ENCODE data around the gene WNT7B.
A peak's percentile ranks its signal among the peaks of the same experiment; 100 is the strongest.

DNA sequence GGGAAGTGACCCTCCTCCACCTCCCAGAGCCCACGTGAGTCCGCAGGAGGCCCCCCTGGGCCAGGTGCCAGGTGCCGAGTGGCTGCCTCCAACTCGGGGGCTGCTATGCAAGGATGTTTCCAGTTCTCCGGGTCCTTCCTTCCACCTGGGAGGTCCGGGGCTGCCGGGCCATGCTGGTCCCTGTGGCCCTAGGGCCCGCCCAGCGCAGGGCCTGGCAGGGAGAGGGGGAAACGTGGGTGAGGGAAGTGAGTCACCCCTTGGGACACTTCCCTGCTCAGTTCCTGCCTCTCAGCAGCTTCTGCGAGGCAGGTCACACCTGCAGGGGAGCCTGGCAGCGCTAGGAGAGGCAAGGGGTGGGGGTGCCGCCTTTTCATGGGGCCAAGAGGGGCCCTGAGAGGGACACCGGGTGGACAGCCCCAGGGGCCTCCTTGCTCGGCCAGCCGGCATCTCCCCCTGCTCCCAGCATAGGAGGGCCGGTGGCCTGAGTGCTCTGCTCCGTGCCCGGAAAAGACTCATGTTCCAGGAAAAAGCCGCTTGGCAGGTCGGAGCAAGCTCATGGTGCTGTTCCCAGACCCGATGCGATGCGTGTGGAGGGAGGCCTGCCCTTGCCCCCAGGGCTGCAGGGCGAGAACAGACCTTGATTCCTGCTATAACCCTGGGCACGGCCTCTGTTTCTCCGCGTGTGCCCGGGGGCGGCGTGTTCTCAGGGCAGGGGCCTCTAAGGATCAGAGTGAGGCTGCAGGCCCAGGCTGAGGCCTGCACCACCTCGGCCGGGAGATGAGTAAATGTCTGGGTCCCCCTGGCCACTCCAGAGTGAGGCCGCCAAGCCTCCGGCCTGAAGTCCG lies 30.3 kb upstream of the WNT7B start:
- TF ChIP-seq, protein P1, sequence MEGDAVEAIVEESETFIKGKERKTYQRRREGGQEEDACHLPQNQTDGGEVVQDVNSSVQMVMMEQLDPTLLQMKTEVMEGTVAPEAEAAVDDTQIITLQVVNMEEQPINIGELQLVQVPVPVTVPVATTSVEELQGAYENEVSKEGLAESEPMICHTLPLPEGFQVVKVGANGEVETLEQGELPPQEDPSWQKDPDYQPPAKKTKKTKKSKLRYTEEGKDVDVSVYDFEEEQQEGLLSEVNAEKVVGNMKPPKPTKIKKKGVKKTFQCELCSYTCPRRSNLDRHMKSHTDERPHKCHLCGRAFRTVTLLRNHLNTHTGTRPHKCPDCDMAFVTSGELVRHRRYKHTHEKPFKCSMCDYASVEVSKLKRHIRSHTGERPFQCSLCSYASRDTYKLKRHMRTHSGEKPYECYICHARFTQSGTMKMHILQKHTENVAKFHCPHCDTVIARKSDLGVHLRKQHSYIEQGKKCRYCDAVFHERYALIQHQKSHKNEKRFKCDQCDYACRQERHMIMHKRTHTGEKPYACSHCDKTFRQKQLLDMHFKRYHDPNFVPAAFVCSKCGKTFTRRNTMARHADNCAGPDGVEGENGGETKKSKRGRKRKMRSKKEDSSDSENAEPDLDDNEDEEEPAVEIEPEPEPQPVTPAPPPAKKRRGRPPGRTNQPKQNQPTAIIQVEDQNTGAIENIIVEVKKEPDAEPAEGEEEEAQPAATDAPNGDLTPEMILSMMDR (IDR thresholded peaks at IDR 0.05): no peak
- TF ChIP-seq POLR2A (IDR thresholded peaks at IDR 0.05) (no peak), POLR2AphosphoS5 (IDR thresholded peaks at IDR 0.05) (peak; percentile 10 to 33 (median 16)), EP300 (IDR thresholded peaks at IDR 0.05; ENCODE audit: low read depth) (no peak)

Data from transverse colon (tissue), 4 donors.